Smooth muscle cell (in vitro differentiated cells): ENCODE data around the gene ZNF224. TPM values are rescaled to one million over a fixed set of nuclear protein-coding genes. Genes with fewer than 3 reads are reported as not detected.

ENCODE experiments used
- DNase-seq: peaks from one replicate; lab custom pipeline; 2025; ENCODE audit not compliant: unreplicated experiment; lab: John Stamatoyannopoulos, UW
- H2AFZ ChIP-seq: fragments of 200-600 bp; sonication (generic); 2 replicates; pipeline ENCODE4 v1.6.0; 2016; ENCODE audit warnings: antibody characterized with exemption, low read depth, mild to moderate bottlenecking
- H3F3A ChIP-seq: fragments of 200-600 bp; sonication (generic); 2 replicates; pipeline ENCODE4 v1.6.0; 2017; ENCODE audit warnings: antibody characterized with exemption, low read depth
- H3K27ac ChIP-seq: fragments of 200-600 bp; sonication (generic); 2 replicates; pipeline ENCODE4 v1.5.1; 2016; ENCODE audit warnings: low read depth, mild to moderate bottlenecking
- H3K27me3 ChIP-seq: fragments of 200-600 bp; sonication (generic); 2 replicates; pipeline ENCODE4 v1.6.1; 2016; ENCODE audit warnings: low read depth, mild to moderate bottlenecking
- H3K36me3 ChIP-seq: fragments of 200-600 bp; sonication (generic); 2 replicates; pipeline ENCODE4 v1.5.1; 2016; ENCODE audit warnings: low read depth
- H3K4me1 ChIP-seq: fragments of 200-600 bp; sonication (generic); 2 replicates; pipeline ENCODE4 v1.5.1; 2016; ENCODE audit warnings: low read depth
- H3K4me2 ChIP-seq: fragments of 200-600 bp; sonication (generic); 2 replicates; pipeline ENCODE4 v1.6.0; 2016; ENCODE audit warnings: mild to moderate bottlenecking
- H3K4me3 ChIP-seq: fragments of 200-600 bp; sonication (generic); 2 replicates; pipeline ENCODE4 v1.5.1; 2016; ENCODE audit warnings: mild to moderate bottlenecking
- H3K79me2 ChIP-seq: fragments of 200-600 bp; sonication (generic); 2 replicates; pipeline ENCODE4 v1.6.0; 2016; ENCODE audit warnings: low read depth, mild to moderate bottlenecking
- H3K9ac ChIP-seq: fragments of 200-600 bp; sonication (generic); 2 replicates; pipeline ENCODE4 v1.6.0; 2016; ENCODE audit warnings: low read depth
- H3K9me3 ChIP-seq: fragments of 200-600 bp; sonication (generic); replicated peaks from 2 replicates; pipeline ENCODE4 v1.5.1; 2016; ENCODE audit warnings: low read depth
- H4K20me1 ChIP-seq: fragments of 200-600 bp; sonication (generic); 2 replicates; pipeline ENCODE4 v1.6.0; 2016; ENCODE audit warnings: low read depth
- CTCF ChIP-seq: fragments of 200-600 bp; sonication (generic); IDR thresholded peaks from 2 replicates; pipeline ENCODE4 v1.5.1; 2017; ENCODE audit warnings: borderline replicate concordance, mild to moderate bottlenecking, antibody characterized with exemption; ENCODE audit not compliant: insufficient read depth, poor library complexity, severe bottlenecking
- WGBS: methylation state at CpG from one replicate; pipeline ENCODE4 v1.1.7; 2016; ENCODE audit warnings: low lambda C conversion rate; 5-methylcytosine and 5-hydroxymethylcytosine counted together
- polyA plus RNA-seq: library from polyadenylated mRNA; unstranded; fragments of >200 nt; fragmentation: Nextera tagmentation; extraction: Ambion mirVana; gene quantifications from 2 replicates; pipeline ENCODE4 v1.2.1, GENCODE V29; 2016
- total RNA-seq: library from RNA; depleted of rRNA; stranded (reverse); fragments of >200 nt; gene quantifications from 2 replicates; pipeline ENCODE4 v1.2.3, GENCODE V29; 2014

ZNF224 gene
- total and polyA plus RNA-seq, 2 experiments from 2014 or later, result 7.3 to 22.4 TPM

GRCh38 chr19:44069415-44069814 lies 24.7 kb upstream of the ZNF224 start:
- Histone ChIP-seq H3K27me3 (no peaks in the 10 kb centered on the region), H3K4me1 (peaks cover 6% of the 10 kb centered on the region), H3F3A (no peaks in the 10 kb centered on the region), H2AFZ (no peak overlapping the region), H3K27ac (no peak overlapping the region), H3K79me2 (peaks cover 7% of the 10 kb centered on the region), H3K36me3 (peaks cover 30% of the 10 kb centered on the region), H4K20me1 (no peaks in the 10 kb centered on the region), H3K4me2 (no peak overlapping the region), H3K9ac (no peak overlapping the region), H3K4me3 (no peak overlapping the region), H3K9me3 (peaks cover 16% of the 10 kb centered on the region)
- no peak for TF ChIP-seq CTCF
- DNase-seq, result no peak
- WGBS, result 100% methylated on average over 1 of the region's 1 CpG

- Histone ChIP-seq H3K79me2 (peaks cover 7% of the 10 kb centered on the region), H3K36me3 (peaks cover 7% of the 10 kb centered on the region), H3K9ac (peak within 1 kb of the TSS; percentile 34), H3K27ac (peak within 1 kb of the TSS; percentile 25), H3K4me3 (peak within 1 kb of the TSS; percentile 62), H3K4me1 (peaks cover 6% of the 10 kb centered on the region), H3K27me3 (no peaks in the 10 kb centered on the region), H3K9me3 (peaks cover 2% of the 10 kb centered on the region), H3K4me2 (peak within 1 kb of the TSS; percentile 83), H4K20me1 (no peaks in the 10 kb centered on the region), H2AFZ (peak within 1 kb of the TSS; percentile 94), H3F3A (no peaks in the 10 kb centered on the region)
- no peak for TF ChIP-seq CTCF
- 3% methylated on average over 40 of the region's 40 CpGs for whole genome bisulfite sequencing
- peak; percentile 44 for DNase-seq
Measured at GRCh38 chr19:44071824-44072542, 22.2 kb upstream of the ZNF224 start, which contains the start of gene ZNF284. Gene ZNF284 (plus strand): TSS chr19:44072159. CDS start chr19:44076390, 4,231 bp downstream.

GRCh38 chr19:44072543-44073401 lies 21.4 kb upstream of the ZNF224 start:
- 44% methylated on average over 18 of the region's 18 CpGs for WGBS
- peak overlapping the region; percentile 34 for H3K9ac ChIP-seq

More at GRCh38 chr19:44072543-44073401, 21.4 kb upstream of the ZNF224 start:
- Histone ChIP-seq H3K36me3 (no peaks in the 10 kb centered on the region), H3K4me3 (peak overlapping the region; percentile 62), H2AFZ (peak overlapping the region; percentile 94), H3K79me2 (peaks cover 7% of the 10 kb centered on the region), H3F3A (no peaks in the 10 kb centered on the region), H4K20me1 (no peaks in the 10 kb centered on the region), H3K4me1 (peaks cover 6% of the 10 kb centered on the region), H3K9me3 (no peaks in the 10 kb centered on the region), H3K27me3 (no peaks in the 10 kb centered on the region), H3K27ac (no peak overlapping the region), H3K4me2 (peak overlapping the region; percentile 83)
- TF ChIP-seq CTCF, result no peak
- DNase-seq, result no peak
